Adrenal gland (tissue), 5 donors: ENCODE data around the gene HS6ST2.

Experiments used
- CTCF ChIP-seq, 6 experiments: fragments of 450-650 bp in 4 of 6; fragments of 200-600 bp in 2 of 6; sonication (generic) in 1 of 6; IDR thresholded peaks; 1 replicate in 5 of 6; 2 replicates in 1 of 6; pipeline versions ENCODE4 v1.5.1 to v1.8.0; 2016 to 2021; ENCODE audit warnings: antibody characterized with exemption in 6 of 6, mild to moderate bottlenecking in 2 of 6, moderate library complexity in 1 of 6
- POLR2A ChIP-seq, 2 donors: fragments of 450-650 bp; IDR thresholded peaks; one replicate each; pipeline ENCODE4 v1.6.1; 2017; ENCODE audit warnings: antibody characterized with exemption in 2 of 2, mild to moderate bottlenecking in 2 of 2, moderate library complexity in 1 of 2
- donor health status: DM: no; HTN: no; CAD: no.

GRCh38 chrX:132657876-132658275, 300.6 kb downstream of the HS6ST2 start:
- TF ChIP-seq POLR2A (IDR thresholded peaks at IDR 0.05) = no peak
- TF ChIP-seq CTCF (IDR thresholded peaks at IDR 0.05) = no peak
